H54 (cell line): Measurements from ENCODE around the gene RNASE12.

Experiments used
- DNase-seq: peaks from one replicate; pipeline ENCODE4 v3.0.0; 2011; ENCODE audit warnings: low spot score, mixed read lengths; ENCODE audit not compliant: insufficient read length
- FAIRE-seq: peaks from 3 replicates; lab custom pipeline; 2011; peaks lifted over from hg19 to GRCh38; lab: Jason Lieb, UNC
- POLR2A ChIP-seq: IDR thresholded peaks from 2 replicates; pipeline ENCODE4 v1.6.1; 2011; ENCODE audit warnings: low read depth, mild to moderate bottlenecking, low read length

Gene RNASE12

GRCh38 chr14:20556500-20557211, 34.5 kb downstream of the RNASE12 start:
- no peak for TF ChIP-seq POLR2A

GRCh38 chr14:20555845-20556244, 35.3 kb downstream of the RNASE12 start:
- FAIRE-seq (no peak), DNase-seq (no peak)
- TF ChIP-seq POLR2A: no peak

More at GRCh38 chr14:20556500-20557211, 34.5 kb downstream of the RNASE12 start:
- no peak for DNase-seq
- no peak for FAIRE-seq

- TF ChIP-seq POLR2A: no peak
- no peak for FAIRE-seq
- DNase-seq: no peak
These were observed 38.2 kb downstream of the RNASE12 start for GRCh38 chr14:20553024-20553423.

GRCh38 chr14:20551606-20552005, 39.6 kb downstream of the RNASE12 start:
- no peak for TF ChIP-seq POLR2A
- FAIRE-seq (no peak), DNase-seq (no peak)

GRCh38 chr14:20550926-20551325, 40.2 kb downstream of the RNASE12 start:
- FAIRE-seq: no peak
- no peak for TF ChIP-seq POLR2A
- DNase-seq: no peak

- no peak for FAIRE-seq
- no peak for TF ChIP-seq POLR2A
These were observed 42.6 kb downstream of the RNASE12 start for GRCh38 chr14:20548414-20549158.

GRCh38 chr14:20546877-20547276, 44.3 kb downstream of the RNASE12 start:
- no peak for TF ChIP-seq POLR2A
- DNase-seq: no peak
- FAIRE-seq: no peak

More at GRCh38 chr14:20548414-20549158, 42.6 kb downstream of the RNASE12 start:
- DNase-seq: no peak
